HEK293 (cell line): ENCODE results near the gene SCYGR8.
"Not testable (repeated sequence)": the region's sequence is repeated elsewhere in the genome, so short reads cannot be mapped to it uniquely, and the experiment has no call there.

Source experiments
- CTCF ChIA-PET: fragments of 350-600 bp; formaldehyde crosslinking; extraction: SDS; loops from one replicate; lab custom pipeline; 2021; ENCODE audit warnings: antibody characterized with exemption; lab: Yijun Ruan, JAX
- POLR2A ChIA-PET: fragments of 300-600 bp; formaldehyde crosslinking; extraction: SDS; loops from one replicate; lab custom pipeline; 2020; ENCODE audit warnings: antibody characterized with exemption, inconsistent platforms; lab: Yijun Ruan, JAX
- H3K27ac ChIP-seq: fragments of 200-500 bp; sonication (Bioruptor generic); 2 replicates; pipeline ENCODE4 v1.5.1; 2014; ENCODE audit warnings: low read depth, low read length, control low read depth, inconsistent platforms; ENCODE audit errors: extremely low read depth
- H3K36me3 ChIP-seq, 2 experiments: fragments of 200-500 bp in 1 of 2; sonication (Bioruptor generic) in 1 of 2; 1 replicate in 1 of 2; 2 replicates in 1 of 2; pipeline ENCODE4 v1.5.1; 2014 to 2017; ENCODE audit warnings: inconsistent platforms in 2 of 2, low read length in 2 of 2; ENCODE audit not compliant: control insufficient read depth in 2 of 2, insufficient read depth in 1 of 2
- H3K4me1 ChIP-seq: fragments of 200-500 bp; sonication (Bioruptor generic); 2 replicates; pipeline ENCODE4 v1.5.1; 2014; ENCODE audit warnings: mild to moderate bottlenecking, low read length, inconsistent platforms; ENCODE audit not compliant: control insufficient read depth, insufficient read depth
- H3K4me3 ChIP-seq: 2 replicates; pipeline ENCODE4 v1.5.1; 2011; ENCODE audit warnings: low read depth, mild to moderate bottlenecking, control low read depth, low read length, moderate library complexity
- H3K9me3 ChIP-seq: fragments of 200-500 bp; sonication (Bioruptor generic); 2 replicates; pipeline ENCODE4 v1.5.1; 2014; ENCODE audit warnings: low read depth, low read length, inconsistent platforms; ENCODE audit not compliant: control insufficient read depth, insufficient read depth
- BCL11A ChIP-seq: fragments of 450-650 bp; formaldehyde crosslinking; IDR thresholded peaks from 2 replicates; pipeline ENCODE4 v1.5.1; 2016; ENCODE audit warnings: low read depth, missing biosample characterization, missing genetic modification characterization
- HOXC10 ChIP-seq: sonication (generic); formaldehyde crosslinking; IDR thresholded peaks from 2 replicates; pipeline ENCODE4 v1.8.1; 2023; ENCODE audit warnings: mild to moderate bottlenecking, missing genetic modification reagents
- ZBTB7A ChIP-seq: fragments of 450-650 bp; formaldehyde crosslinking; IDR thresholded peaks from 2 replicates; pipeline ENCODE4 v1.5.1; 2016; ENCODE audit warnings: low read depth, missing biosample characterization, missing genetic modification characterization
- ZIC2 ChIP-seq: fragments of 450-650 bp; formaldehyde crosslinking; IDR thresholded peaks from 2 replicates; pipeline ENCODE4 v1.5.1; 2016; ENCODE audit warnings: missing biosample characterization, missing genetic modification characterization
- ZNF2 ChIP-seq: fragments of 450-650 bp; formaldehyde crosslinking; IDR thresholded peaks from 2 replicates; pipeline ENCODE4 v1.5.1; 2016; ENCODE audit warnings: missing biosample characterization, missing genetic modification characterization
- ZNF221 ChIP-seq: fragments of 450-650 bp; formaldehyde crosslinking; IDR thresholded peaks from 2 replicates; pipeline ENCODE4 v1.5.1; 2017; ENCODE audit warnings: missing biosample characterization, missing genetic modification characterization, borderline replicate concordance
- ZNF561 ChIP-seq: fragments of 450-650 bp; IDR thresholded peaks from 2 replicates; pipeline ENCODE4 v1.5.1; 2018; ENCODE audit warnings: missing biosample characterization, missing genetic modification characterization, borderline replicate concordance
- ZNF830 ChIP-seq: fragments of 450-650 bp; IDR thresholded peaks from 2 replicates; pipeline ENCODE4 v1.5.0; 2018; ENCODE audit warnings: missing biosample characterization, missing genetic modification characterization, low read depth, mild to moderate bottlenecking, moderate library complexity
- ZSCAN30 ChIP-seq: fragments of 450-650 bp; IDR thresholded peaks from 2 replicates; pipeline ENCODE4 v1.5.1; 2018; ENCODE audit warnings: missing biosample characterization, mild to moderate bottlenecking, missing genetic modification characterization, moderate library complexity
- TF ChIP-seq, protein P1 (sequence below): fragments of 450-650 bp; formaldehyde crosslinking; IDR thresholded peaks from 2 replicates; pipeline ENCODE4 v1.5.1; 2016; ENCODE audit warnings: missing biosample characterization, missing genetic modification characterization
- TF ChIP-seq, protein P2 (sequence below): fragments of 450-650 bp; IDR thresholded peaks from 2 replicates; pipeline ENCODE4 v1.5.1; 2018; ENCODE audit warnings: missing biosample characterization, mild to moderate bottlenecking, missing genetic modification characterization
- TF ChIP-seq, protein P3 (sequence below): fragments of 450-650 bp; formaldehyde crosslinking; IDR thresholded peaks from 2 replicates; pipeline ENCODE4 v1.5.1; 2016; ENCODE audit warnings: missing biosample characterization, missing genetic modification characterization, low read depth
- TF ChIP-seq, protein P4 (sequence below): fragments of 450-650 bp; IDR thresholded peaks from 2 replicates; pipeline ENCODE4 v1.5.1; 2018; ENCODE audit warnings: missing biosample characterization, missing genetic modification characterization

The SCYGR8 gene

DNA sequence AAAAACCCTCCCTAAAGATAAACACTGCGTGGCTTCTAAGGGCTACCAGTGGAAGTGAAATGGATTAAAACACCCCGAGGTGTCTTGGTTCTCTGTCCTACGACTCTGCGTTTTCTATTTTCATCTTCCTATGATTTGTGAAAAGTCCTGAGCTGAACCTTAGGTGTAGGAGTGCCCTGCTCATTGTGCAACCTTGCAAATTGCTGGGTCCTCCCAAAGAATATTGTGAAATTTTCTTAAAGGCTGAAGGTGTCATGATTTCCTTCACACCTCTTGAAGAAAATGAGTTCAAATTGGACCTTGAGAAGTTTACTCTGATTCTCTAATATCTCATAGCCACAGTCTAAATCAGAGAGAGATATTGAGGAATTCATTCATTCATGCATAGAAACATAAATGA, 26.1 kb upstream of the SCYGR8 start (continued):
- TF ChIP-seq, protein P1, sequence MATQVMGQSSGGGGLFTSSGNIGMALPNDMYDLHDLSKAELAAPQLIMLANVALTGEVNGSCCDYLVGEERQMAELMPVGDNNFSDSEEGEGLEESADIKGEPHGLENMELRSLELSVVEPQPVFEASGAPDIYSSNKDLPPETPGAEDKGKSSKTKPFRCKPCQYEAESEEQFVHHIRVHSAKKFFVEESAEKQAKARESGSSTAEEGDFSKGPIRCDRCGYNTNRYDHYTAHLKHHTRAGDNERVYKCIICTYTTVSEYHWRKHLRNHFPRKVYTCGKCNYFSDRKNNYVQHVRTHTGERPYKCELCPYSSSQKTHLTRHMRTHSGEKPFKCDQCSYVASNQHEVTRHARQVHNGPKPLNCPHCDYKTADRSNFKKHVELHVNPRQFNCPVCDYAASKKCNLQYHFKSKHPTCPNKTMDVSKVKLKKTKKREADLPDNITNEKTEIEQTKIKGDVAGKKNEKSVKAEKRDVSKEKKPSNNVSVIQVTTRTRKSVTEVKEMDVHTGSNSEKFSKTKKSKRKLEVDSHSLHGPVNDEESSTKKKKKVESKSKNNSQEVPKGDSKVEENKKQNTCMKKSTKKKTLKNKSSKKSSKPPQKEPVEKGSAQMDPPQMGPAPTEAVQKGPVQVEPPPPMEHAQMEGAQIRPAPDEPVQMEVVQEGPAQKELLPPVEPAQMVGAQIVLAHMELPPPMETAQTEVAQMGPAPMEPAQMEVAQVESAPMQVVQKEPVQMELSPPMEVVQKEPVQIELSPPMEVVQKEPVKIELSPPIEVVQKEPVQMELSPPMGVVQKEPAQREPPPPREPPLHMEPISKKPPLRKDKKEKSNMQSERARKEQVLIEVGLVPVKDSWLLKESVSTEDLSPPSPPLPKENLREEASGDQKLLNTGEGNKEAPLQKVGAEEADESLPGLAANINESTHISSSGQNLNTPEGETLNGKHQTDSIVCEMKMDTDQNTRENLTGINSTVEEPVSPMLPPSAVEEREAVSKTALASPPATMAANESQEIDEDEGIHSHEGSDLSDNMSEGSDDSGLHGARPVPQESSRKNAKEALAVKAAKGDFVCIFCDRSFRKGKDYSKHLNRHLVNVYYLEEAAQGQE = no peak

DNA sequence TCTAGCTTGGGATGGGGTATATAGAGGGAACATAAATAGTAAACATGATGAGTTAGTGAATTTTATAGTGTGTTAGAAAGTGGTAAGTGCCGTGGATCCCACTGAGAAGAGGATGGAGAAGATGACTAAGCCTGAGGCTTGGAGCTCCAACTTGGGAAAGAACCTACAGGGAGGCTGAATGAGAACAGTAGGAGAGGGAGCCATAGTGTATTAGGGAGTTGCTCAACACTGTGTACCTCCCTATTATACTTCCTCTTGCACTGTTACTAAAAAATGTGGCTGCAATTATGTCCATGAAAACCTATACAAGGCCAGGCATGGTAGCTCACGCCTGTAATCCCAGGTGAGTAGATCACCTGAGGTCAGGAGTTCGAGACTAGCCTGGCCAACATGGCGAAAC, 25.0 kb upstream of the SCYGR8 start:
- H3K27ac ChIP-seq = no peak overlapping the region
- ChIA-PET CTCF (no interaction called here), POLR2A (no interaction called here)
- H3K4me3 ChIP-seq = no peak overlapping the region
- no peaks in the 10 kb centered on the region for H3K4me1 ChIP-seq
- no peaks in the 10 kb centered on the region for H3K36me3 ChIP-seq
- H3K9me3 ChIP-seq = no peaks in the 10 kb centered on the region
- TF ChIP-seq ZIC2 (tag by site-specific recombination) (0 out of 2 replicates have a peak, but pooled peaks have one; percentile 15), ZSCAN30 (no peak)

DNA sequence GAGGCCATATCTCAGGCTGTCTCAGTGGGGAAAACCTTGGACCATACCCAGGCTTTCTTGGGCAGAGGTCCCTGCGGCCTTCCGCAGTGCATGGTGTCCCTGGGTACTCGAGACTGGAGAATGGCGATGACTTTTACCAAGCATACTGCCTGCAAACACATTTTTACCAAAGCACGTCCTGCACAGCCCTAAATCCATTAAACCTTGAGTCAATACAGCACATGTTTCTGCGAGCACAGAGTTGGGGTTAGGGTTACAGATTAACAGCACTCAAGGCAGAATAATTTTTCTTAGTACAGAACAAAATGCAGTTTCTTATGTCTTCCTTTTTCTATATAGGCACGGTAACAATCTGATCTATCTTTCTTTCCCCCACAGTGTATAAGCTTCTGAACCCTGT, 22.9 kb upstream of the SCYGR8 start:
- H3K36me3 ChIP-seq, H3K4me3 ChIP-seq, H3K9me3 ChIP-seq, H3K27ac ChIP-seq, POLR2A ChIA-PET, H3K4me1 ChIP-seq: not testable (repeated sequence)
- CTCF ChIA-PET = interaction anchor here (0.9 kb wide), 1 partner anchor 39 kb away, joined by 4 read pairs; no protein-coding TSS in a partner anchor

DNA sequence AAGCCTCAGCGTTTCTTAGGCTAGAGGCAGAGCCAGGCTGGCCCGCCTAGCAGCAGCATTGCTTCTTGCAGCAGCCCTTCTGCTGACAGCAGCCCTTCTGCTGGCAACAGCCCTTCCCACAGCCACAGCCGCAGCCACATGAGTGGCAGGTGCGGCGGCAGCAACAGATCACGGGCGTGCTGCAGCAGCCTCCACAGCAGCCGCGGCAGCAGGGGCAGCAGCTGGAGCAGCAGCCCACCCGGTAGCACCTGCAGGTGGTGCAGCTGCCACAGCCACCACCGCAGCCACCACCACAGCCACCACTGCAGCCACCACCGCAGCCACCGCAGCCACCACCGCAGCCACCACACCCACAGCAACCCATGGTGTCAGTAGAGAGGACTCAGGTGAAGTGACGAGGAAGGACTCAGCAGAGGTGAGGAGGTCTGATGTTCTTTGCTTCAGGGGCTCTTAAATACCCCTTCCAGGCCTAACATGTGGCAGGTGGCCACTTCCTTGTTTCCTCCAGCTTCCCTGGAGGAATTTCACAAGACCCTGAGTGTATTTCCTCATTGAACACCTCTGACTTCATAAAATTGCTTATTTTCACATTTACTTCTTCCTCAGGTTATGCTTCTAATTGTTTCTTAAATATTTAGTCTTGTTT, 21.2 kb upstream of the SCYGR8 start, which contains the start of gene SCYGR6:
TSS of gene SCYGR6 (minus strand) at position 364 of the 646 bp plus-strand sequence. CDS start at position 364, 0 bp downstream.
- POLR2A ChIA-PET = no interaction called here

DNA sequence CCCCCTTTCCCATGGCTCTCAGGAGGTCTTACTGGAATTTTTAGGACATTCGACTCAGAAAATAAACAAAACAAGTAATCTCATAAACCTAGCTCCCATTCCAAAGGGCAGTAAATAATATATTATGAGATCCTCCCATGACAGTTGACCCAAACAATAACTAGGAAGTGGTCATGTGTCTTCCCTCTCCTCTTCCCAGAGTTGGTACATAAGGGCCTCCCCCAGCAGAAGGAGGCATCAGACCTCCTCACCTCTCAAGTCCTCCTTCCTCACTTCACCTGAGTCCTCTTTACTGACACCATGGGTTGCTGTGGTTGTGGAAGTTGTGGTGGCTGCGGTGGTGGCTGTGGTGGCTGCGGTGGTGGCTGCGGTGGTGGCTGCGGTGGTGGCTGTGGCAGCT, 17.7 kb upstream of the SCYGR8 start, which contains the start of gene SCYGR7:
TSS of gene SCYGR7 (plus strand) at position 301 of the 400 bp plus-strand sequence. CDS start at position 301, 0 bp downstream.
- Histone ChIP-seq H3K9me3 (no peaks in the 10 kb centered on the region), H3K36me3 (no peaks in the 10 kb centered on the region), H3K4me3 (no peak within 1 kb of the TSS), H3K27ac (no peak within 1 kb of the TSS), H3K4me1 (no peaks in the 10 kb centered on the region)
- no peak for TF ChIP-seq ZSCAN30
- TF ChIP-seq, protein P2, sequence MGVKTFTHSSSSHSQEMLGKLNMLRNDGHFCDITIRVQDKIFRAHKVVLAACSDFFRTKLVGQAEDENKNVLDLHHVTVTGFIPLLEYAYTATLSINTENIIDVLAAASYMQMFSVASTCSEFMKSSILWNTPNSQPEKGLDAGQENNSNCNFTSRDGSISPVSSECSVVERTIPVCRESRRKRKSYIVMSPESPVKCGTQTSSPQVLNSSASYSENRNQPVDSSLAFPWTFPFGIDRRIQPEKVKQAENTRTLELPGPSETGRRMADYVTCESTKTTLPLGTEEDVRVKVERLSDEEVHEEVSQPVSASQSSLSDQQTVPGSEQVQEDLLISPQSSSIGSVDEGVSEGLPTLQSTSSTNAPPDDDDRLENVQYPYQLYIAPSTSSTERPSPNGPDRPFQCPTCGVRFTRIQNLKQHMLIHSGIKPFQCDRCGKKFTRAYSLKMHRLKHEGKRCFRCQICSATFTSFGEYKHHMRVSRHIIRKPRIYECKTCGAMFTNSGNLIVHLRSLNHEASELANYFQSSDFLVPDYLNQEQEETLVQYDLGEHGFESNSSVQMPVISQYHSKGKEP = no peak
- ChIA-PET POLR2A (interaction anchor here (0.6 kb wide), 1 partner anchor 12 kb away, joined by 3 read pairs; no protein-coding TSS in a partner anchor), CTCF (no interaction called here)

More for the DNA sequence above, 21.2 kb upstream of the SCYGR8 start, which contains the start of gene SCYGR6:
- Histone ChIP-seq H3K36me3 (no peaks in the 10 kb centered on the region), H3K27ac (no peak within 1 kb of the TSS), H3K4me3 (no peak within 1 kb of the TSS), H3K9me3 (no peaks in the 10 kb centered on the region), H3K4me1 (no peaks in the 10 kb centered on the region)
- CTCF ChIA-PET = interaction anchor here (0.6 kb wide), 1 partner anchor 288 kb away, joined by 3 read pairs; no protein-coding TSS in a partner anchor
- no peak for TF ChIP-seq ZNF2
- TF ChIP-seq, all 188 proteins: peak for 0

DNA sequence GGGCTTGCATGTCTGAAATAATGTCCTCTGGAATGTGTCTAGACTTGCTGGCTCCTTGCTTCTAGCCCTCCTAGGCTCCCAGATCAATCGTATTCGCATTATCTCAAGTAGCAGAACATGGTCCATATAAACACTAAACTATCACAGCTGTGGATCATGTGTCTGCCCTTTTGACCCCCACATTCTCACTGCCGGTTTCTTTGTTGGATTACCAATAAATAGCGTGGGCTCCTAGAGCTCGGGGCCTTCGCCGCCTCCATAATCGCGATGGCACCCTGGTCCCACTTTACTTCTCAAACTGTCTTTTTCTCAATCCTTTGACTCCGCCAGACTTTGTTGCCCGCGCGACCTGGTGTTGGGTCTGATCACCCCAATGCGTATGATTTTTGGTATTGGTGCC, 6.3 kb upstream of the SCYGR8 start:
- CTCF ChIA-PET = interaction anchor here (0.6 to 1.1 kb wide), 3 partner anchors 10 to 271 kb away, joined by 3 read pairs; no protein-coding TSS in a partner anchor
- Histone ChIP-seq H3K36me3 (no peaks in the 10 kb centered on the region), H3K4me3 (no peak overlapping the region), H3K9me3 (no peaks in the 10 kb centered on the region), H3K4me1 (no peaks in the 10 kb centered on the region), H3K27ac (no peak overlapping the region)
- POLR2A ChIA-PET = no interaction called here
- no peak for TF ChIP-seq ZNF561 (tag by site-specific recombination)
- TF ChIP-seq HOXC10 (CRISPR knock-in tag) = no peak
- TF ChIP-seq, protein P3, sequence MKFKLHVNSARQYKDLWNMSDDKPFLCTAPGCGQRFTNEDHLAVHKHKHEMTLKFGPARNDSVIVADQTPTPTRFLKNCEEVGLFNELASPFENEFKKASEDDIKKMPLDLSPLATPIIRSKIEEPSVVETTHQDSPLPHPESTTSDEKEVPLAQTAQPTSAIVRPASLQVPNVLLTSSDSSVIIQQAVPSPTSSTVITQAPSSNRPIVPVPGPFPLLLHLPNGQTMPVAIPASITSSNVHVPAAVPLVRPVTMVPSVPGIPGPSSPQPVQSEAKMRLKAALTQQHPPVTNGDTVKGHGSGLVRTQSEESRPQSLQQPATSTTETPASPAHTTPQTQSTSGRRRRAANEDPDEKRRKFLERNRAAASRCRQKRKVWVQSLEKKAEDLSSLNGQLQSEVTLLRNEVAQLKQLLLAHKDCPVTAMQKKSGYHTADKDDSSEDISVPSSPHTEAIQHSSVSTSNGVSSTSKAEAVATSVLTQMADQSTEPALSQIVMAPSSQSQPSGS = no peak
- TF ChIP-seq, protein P4, sequence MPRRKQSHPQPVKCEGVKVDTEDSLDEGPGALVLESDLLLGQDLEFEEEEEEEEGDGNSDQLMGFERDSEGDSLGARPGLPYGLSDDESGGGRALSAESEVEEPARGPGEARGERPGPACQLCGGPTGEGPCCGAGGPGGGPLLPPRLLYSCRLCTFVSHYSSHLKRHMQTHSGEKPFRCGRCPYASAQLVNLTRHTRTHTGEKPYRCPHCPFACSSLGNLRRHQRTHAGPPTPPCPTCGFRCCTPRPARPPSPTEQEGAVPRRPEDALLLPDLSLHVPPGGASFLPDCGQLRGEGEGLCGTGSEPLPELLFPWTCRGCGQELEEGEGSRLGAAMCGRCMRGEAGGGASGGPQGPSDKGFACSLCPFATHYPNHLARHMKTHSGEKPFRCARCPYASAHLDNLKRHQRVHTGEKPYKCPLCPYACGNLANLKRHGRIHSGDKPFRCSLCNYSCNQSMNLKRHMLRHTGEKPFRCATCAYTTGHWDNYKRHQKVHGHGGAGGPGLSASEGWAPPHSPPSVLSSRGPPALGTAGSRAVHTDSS (tag by site-specific recombination) = no peak
- no peak for TF ChIP-seq BCL11A (tag by site-specific recombination)
- TF ChIP-seq ZNF221 (tag by site-specific recombination) = no peak
- no peak for TF ChIP-seq ZBTB7A
- TF ChIP-seq ZNF830 (tag by site-specific recombination) = no peak
